GM19452 (cell line): ENCODE measurements around the gene PRRT2.

Source experiments
- ATAC-seq: cut with Tn5 transposase; IDR thresholded peaks from one replicate; pipeline ENCODE4 v1.9.1; 2021; ENCODE audit not compliant: unreplicated experiment

Gene PRRT2

DNA sequence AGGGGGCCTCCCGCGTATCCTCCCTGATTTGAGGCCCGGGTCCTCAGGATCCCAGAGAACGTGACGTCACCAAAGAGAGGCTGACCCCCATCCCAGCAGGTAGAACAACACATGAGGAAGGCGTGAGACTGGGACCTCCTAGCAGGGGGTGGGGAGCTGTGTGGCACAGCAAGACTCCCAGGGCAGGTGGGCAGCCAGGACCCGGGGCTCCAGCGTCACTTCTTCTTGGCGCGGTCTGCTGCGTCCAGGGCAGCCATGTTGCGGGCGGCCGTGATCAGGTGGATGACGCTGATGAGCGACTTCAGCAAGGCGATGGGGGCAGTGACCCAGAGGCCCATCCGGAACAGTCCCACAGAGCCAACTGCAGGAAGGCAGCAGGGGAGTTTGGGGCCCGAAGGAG is 47.0 kb downstream of the PRRT2 start:
- ATAC-seq = no peak

- ATAC-seq = no peak
Measured at GRCh38 chr16:29860218-29860617, 48.2 kb downstream of the PRRT2 start.

DNA sequence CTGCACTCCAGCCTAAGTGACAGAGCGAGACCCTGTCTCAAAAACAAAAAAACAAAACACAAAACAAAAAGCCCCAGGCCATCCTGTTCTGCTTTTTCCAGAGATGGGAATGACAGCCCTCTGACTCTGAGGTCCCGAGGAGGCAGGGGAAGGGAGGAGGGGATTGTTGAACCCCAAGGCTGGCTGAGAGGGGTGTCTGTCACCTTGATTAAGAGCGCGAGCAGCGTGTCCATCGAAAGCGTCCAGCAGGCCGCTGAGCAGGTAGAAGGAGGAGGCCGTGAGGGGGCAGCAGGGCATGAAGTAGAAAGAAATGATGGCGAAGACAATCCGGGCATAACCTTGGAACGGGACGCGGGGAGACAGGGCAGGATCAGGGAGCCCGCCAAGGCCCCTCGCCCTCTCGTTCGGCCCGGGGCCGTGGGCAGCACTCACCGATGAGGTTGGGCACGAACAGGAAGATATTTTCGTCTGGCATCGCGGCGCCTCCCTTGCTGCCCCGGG is 50.4 kb downstream of the PRRT2 start:
- ATAC-seq = no peak

GRCh38 chr16:29862884-29863668 is 51.1 kb downstream of the PRRT2 start, which contains the start of gene CDIPT:
TSS of gene CDIPT (minus strand) at chr16:29863226. CDS start at chr16:29862857, 369 bp downstream.
- ATAC-seq = peak; percentile 91

DNA sequence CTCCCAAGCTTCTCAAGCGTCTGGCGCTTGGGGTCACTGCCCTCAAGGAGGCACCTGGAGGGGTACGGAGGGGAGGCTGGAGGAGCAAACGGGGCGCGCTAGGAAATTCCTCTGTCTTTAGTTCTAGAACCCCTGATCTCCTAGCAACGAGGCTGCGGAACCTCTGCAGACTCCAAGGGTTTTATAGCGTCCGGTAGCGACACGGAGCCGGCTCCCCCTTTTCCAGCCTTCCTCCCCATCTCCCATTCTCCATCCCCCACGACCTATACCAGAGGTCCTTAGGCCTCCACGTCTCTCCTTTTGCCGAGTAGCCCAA is 51.6 kb downstream of the PRRT2 start:
- no peak for ATAC-seq

DNA sequence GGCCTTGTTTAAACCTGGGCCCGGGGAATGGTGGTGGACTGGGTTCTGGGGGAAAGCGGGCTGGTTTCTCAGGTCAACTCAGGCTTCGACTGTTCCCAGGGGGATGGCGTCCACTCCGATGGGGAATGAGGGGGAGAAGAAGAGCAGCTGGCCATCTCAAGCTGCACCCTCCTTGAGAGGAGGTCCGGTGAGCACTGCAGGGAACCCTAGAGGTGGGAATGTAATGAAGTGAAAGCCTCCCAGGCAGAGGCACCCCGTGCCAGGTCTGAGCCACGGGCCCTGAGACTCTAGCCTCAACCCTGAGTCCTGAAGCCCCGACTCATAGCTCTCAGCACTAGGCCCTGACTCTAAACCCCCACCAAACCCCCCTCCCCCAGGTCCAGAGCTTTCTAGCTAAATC is 52.2 kb downstream of the PRRT2 start:
- no peak for ATAC-seq
